K562 (cell line): ENCODE measurements around the gene NPAS2. TPM values are rescaled to one million over a fixed set of nuclear protein-coding genes. Genes with fewer than 3 reads are reported as not detected.

Experiments used
- ATAC-seq: fragments of 200-7000 bp; cut with Tn5 transposase; 3 replicates; pipeline ENCODE4 v1.9.1; 2020; ENCODE audit warnings: moderate library complexity
- BruUV-seq: library from RNA; stranded (reverse); fragments of 400-500 nt; replicated peaks from 2 replicates; lab custom pipeline; 2021; lab: Mats Ljungman, UMichigan
- CTCF ChIA-PET: fragments of 300-600 bp; formaldehyde crosslinking; extraction: SDS; loops from one replicate; lab custom pipeline; 2021; ENCODE audit warnings: low intra/inter-chr PET ratio; lab: Yijun Ruan, JAX
- POLR2A ChIA-PET: fragments of 300-600, 350-650 bp; sonication (Branson Sonifier 250); formaldehyde crosslinking; extraction: SDS; loops from one replicate; lab custom pipeline; 2021; ENCODE audit warnings: antibody characterized with exemption, inconsistent platforms; lab: Yijun Ruan, JAX
- DNase-seq, 4 experiments: peaks; one replicate each; pipeline versions ENCODE4 v3.0.0 to v3.0.0-alpha.2; 2011 to 2018; ENCODE audit warnings: low spot score in 3 of 4, mixed read lengths in 3 of 4; ENCODE audit errors: extremely low read depth in 1 of 4
- FAIRE-seq: peaks from 2 replicates; lab custom pipeline; 2011; peaks lifted over from hg19 to GRCh38; lab: Jason Lieb, UNC
- H2AFZ ChIP-seq: 2 replicates; pipeline ENCODE4 v1.6.0; 2011; ENCODE audit warnings: low read depth, low read length, control low read depth, inconsistent platforms
- H3K27ac ChIP-seq: fragments of 200-600 bp; 3 replicates; pipeline ENCODE4 v1.8.0; 2011; ENCODE audit warnings: low read depth, mild to moderate bottlenecking, control low read depth, inconsistent platforms, low read length, moderate library complexity, mixed read lengths; ENCODE audit errors: extremely low read depth
- H3K27me3 ChIP-seq, 2 experiments: fragments of 300-600 bp in 1 of 2; 2 replicates in 1 of 2; 3 replicates in 1 of 2; pipeline versions ENCODE4 v1.6.0 to v1.8.0; 2011; ENCODE audit warnings: inconsistent platforms in 2 of 2, low read length in 2 of 2, mild to moderate bottlenecking in 1 of 2, mixed read lengths in 1 of 2, moderate library complexity in 1 of 2; ENCODE audit not compliant: control insufficient read depth in 2 of 2, insufficient read depth in 2 of 2
- H3K36me3 ChIP-seq: fragments of 300-600 bp; 3 replicates; pipeline ENCODE4 v1.8.0; 2011; ENCODE audit warnings: mild to moderate bottlenecking, low read length, inconsistent platforms; ENCODE audit not compliant: control insufficient read depth, insufficient read depth
- H3K4me1 ChIP-seq, 2 experiments: fragments of 200-600 bp in 1 of 2; replicated peaks in 1 of 2; 2 replicates in 1 of 2; 3 replicates in 1 of 2; pipeline versions ENCODE4 v1.5.1 to v1.8.0; 2011; ENCODE audit warnings: inconsistent platforms in 2 of 2, low read length in 2 of 2, mild to moderate bottlenecking in 1 of 2, mixed read lengths in 1 of 2, moderate library complexity in 1 of 2; ENCODE audit not compliant: control insufficient read depth in 2 of 2, insufficient read depth in 2 of 2
- H3K4me2 ChIP-seq: 2 replicates; pipeline ENCODE4 v1.6.1; 2011; ENCODE audit warnings: low read length, control low read depth, inconsistent platforms, mixed read lengths; ENCODE audit not compliant: insufficient read depth
- H3K4me3 ChIP-seq: fragments of 200-600 bp; sonication (generic), shearing (Covaris generic); 2 replicates; pipeline ENCODE4 v1.5.1; 2016; ENCODE audit warnings: control low read depth, inconsistent platforms
- H3K79me2 ChIP-seq: fragments of 200-600 bp; 3 replicates; pipeline ENCODE4 v1.8.0; 2011; ENCODE audit warnings: low read length, inconsistent platforms; ENCODE audit not compliant: control insufficient read depth, insufficient read depth
- H3K9ac ChIP-seq, 2 experiments: 2 replicates each; pipeline versions ENCODE4 v1.6.0 to v1.6.1; 2011; ENCODE audit warnings: low read depth in 2 of 2, low read length in 2 of 2, control low read depth in 1 of 2, inconsistent platforms in 1 of 2, mild to moderate bottlenecking in 1 of 2, mixed read lengths in 1 of 2; ENCODE audit not compliant: insufficient read depth in 1 of 2
- H3K9me1 ChIP-seq: one replicate; pipeline ENCODE4 v1.6.0; 2011; ENCODE audit warnings: inconsistent platforms, mild to moderate bottlenecking, low read length, moderate library complexity; ENCODE audit not compliant: control insufficient read depth, insufficient read depth
- H3K9me3 ChIP-seq: replicated peaks from 2 replicates; pipeline ENCODE4 v1.5.1; 2011; ENCODE audit warnings: low read depth, low read length, inconsistent platforms; ENCODE audit not compliant: control insufficient read depth, insufficient read depth
- H4K20me1 ChIP-seq: replicated peaks from 2 replicates; pipeline ENCODE4 v1.6.1; 2011; ENCODE audit warnings: low read length, inconsistent platforms, mixed read lengths; ENCODE audit not compliant: control insufficient read depth, insufficient read depth
- ARNT ChIP-seq, 2 experiments: fragments of 450-650 bp; IDR thresholded peaks; 2 replicates each; pipeline ENCODE4 v1.6.1; 2016; ENCODE audit warnings: mild to moderate bottlenecking in 1 of 2
- DACH1 ChIP-seq: fragments of 450-650 bp; IDR thresholded peaks from 2 replicates; pipeline ENCODE4 v1.6.1; 2018; ENCODE audit not compliant: partially characterized antibody
- DPF2 ChIP-seq: fragments of 450-650 bp; IDR thresholded peaks from 2 replicates; pipeline ENCODE4 v1.6.1; 2016
- HMG20B ChIP-seq: fragments of 250-450 bp; sonication (Bioruptor Pico); IDR thresholded peaks from 2 replicates; pipeline ENCODE4 v1.5.0; 2021; ENCODE audit warnings: mild to moderate bottlenecking
- KLF13 ChIP-seq: fragments of 450-650 bp; IDR thresholded peaks from 2 replicates; pipeline ENCODE4 v1.6.1; 2016; ENCODE audit warnings: missing genetic modification characterization, low read depth, mild to moderate bottlenecking, missing compliant biosample characterization, moderate library complexity, borderline replicate concordance
- LEF1 ChIP-seq: fragments of 450-650 bp; IDR thresholded peaks from 2 replicates; pipeline ENCODE4 v1.6.1; 2016; ENCODE audit warnings: mild to moderate bottlenecking
- NR2C2 ChIP-seq, 2 experiments: fragments of 200-800 bp in 1 of 2; sonication (Bioruptor generic) in 1 of 2; sonication (generic) in 1 of 2; formaldehyde crosslinking in 1 of 2; IDR thresholded peaks; 2 replicates each; pipeline versions ENCODE4 v1.6.1 to v1.8.0; 2016 to 2022; ENCODE audit warnings: mild to moderate bottlenecking in 1 of 2, missing compliant biosample characterization in 1 of 2, missing genetic modification characterization in 1 of 2, missing genetic modification reagents in 1 of 2
- PHF21A ChIP-seq: fragments of 450-650 bp; IDR thresholded peaks from 2 replicates; pipeline ENCODE4 v1.6.1; 2017; ENCODE audit warnings: low read depth, borderline replicate concordance
- RBM39 ChIP-seq: fragments of 200-400 bp; formaldehyde crosslinking; optimal IDR thresholded peaks from 2 replicates; pipeline ENCODE3; 2018; ENCODE audit warnings: low read depth, low read length
- SMAD3 ChIP-seq: fragments of 450-650 bp; formaldehyde crosslinking; conservative IDR thresholded peaks from 2 replicates; pipeline ENCODE4 v1.4.0; 2020; ENCODE audit warnings: mild to moderate bottlenecking
- SRSF1 ChIP-seq: fragments of 200-400 bp; formaldehyde crosslinking; IDR thresholded peaks from 2 replicates; pipeline ENCODE4 v1.6.1; 2017; ENCODE audit warnings: mild to moderate bottlenecking, low read depth, low read length, moderate library complexity
- YY1 ChIP-seq, 3 experiments: IDR thresholded peaks; 2 replicates each; pipeline ENCODE4 v1.6.1; 2011; ENCODE audit warnings: low read length in 2 of 3, mild to moderate bottlenecking in 2 of 3, moderate library complexity in 2 of 3, borderline replicate concordance in 1 of 3, control low read depth in 1 of 3, low read depth in 1 of 3; ENCODE audit not compliant: insufficient read depth in 3 of 3, insufficient replicate concordance in 2 of 3, control insufficient read depth in 1 of 3, insufficient read length in 1 of 3; ENCODE audit errors: extremely low read depth in 1 of 3
- ZBTB33 ChIP-seq: sonication (generic); formaldehyde crosslinking; IDR thresholded peaks from 2 replicates; pipeline ENCODE4 v1.8.1; 2023; ENCODE audit warnings: mild to moderate bottlenecking, missing genetic modification reagents
- ZNF274 ChIP-seq: IDR thresholded peaks from 2 replicates; pipeline ENCODE4 v1.6.1; 2011; ENCODE audit warnings: low read depth, mild to moderate bottlenecking, low read length, moderate library complexity, borderline replicate concordance
- ZNF695 ChIP-seq: fragments of 450-650 bp; formaldehyde crosslinking; IDR thresholded peaks from 2 replicates; pipeline ENCODE4 v1.4.0; 2020; ENCODE audit warnings: mild to moderate bottlenecking, moderate library complexity
- WGBS: fragments of 100-300 bp; shearing (Covaris generic); methylation state at CpG from one replicate; pipeline ENCODE4 v1.1.6; 2016; ENCODE audit warnings: low coverage, mixed read lengths; ENCODE audit not compliant: insufficient coverage; ENCODE audit errors: missing lambda C conversion rate; 5-methylcytosine and 5-hydroxymethylcytosine counted together
- in situ Hi-C: fragments of 300-500 bp; cut with MboI; formaldehyde crosslinking; loops from 4 replicates; pipeline ENCODE4 v1.15.0; 2018; ENCODE audit warnings: inconsistent platforms, mixed read lengths
- intact Hi-C: fragments of 100-400 bp; cut with micrococcal nuclease; formaldehyde crosslinking; loops from 2 replicates; pipeline ENCODE4 v1.14.2; 2022
- polyA plus RNA-seq, 8 experiments: library from polyadenylated mRNA; depleted of rRNA in 4 of 8; stranded (reverse) in 5 of 8; unstranded in 3 of 8; fragments of >200 nt; fragmentation: Nextera tagmentation in 2 of 8; fragmentation: Illumina TruSeq in 1 of 8; extraction: Ambion mirVana in 2 of 8; extraction: Trizol in 1 of 8; gene quantifications; 2 replicates each; pipeline versions ENCODE4 v1.2.1 to v1.2.3, GENCODE V29; 2011 to 2014; ENCODE audit warnings: inconsistent platforms in 1 of 8, missing spikeins in 1 of 8
- total RNA-seq, 7 experiments: library from RNA; depleted of rRNA in 6 of 7; stranded (reverse); fragments of >200 nt in 6 of 7; fragmentation: Illumina TruSeq in 2 of 7; extraction: Trizol in 2 of 7; gene quantifications; 2 replicates each; pipeline versions ENCODE4 v1.2.1 to v1.2.3, GENCODE V29; 2011 to 2021; ENCODE audit warnings: low replicate concordance in 1 of 7

The NPAS2 gene
- total and polyA plus RNA-seq, 9 of the 15 experiments (the other 6 are each of a cell fraction or from before 2014, with no cell fraction given) = 0.06 to 0.29 (median 0.07) TPM; not detected in 5

- no peak overlapping the region for H3K27ac ChIP-seq
- no peak for FAIRE-seq
- TF ChIP-seq PHF21A = no peak
- TF ChIP-seq DACH1 = peak; percentile 19
- TF ChIP-seq NR2C2 (CRISPR knock-in tag; IDR thresholded peaks at IDR 0.05) = no peak
- peak; percentile 45; the same call in 1 of the 2 replicates for TF ChIP-seq NR2C2 (tag; IDR thresholded peaks at IDR 0.05)
- TF ChIP-seq KLF13 (tag) = no peak; the same call in 1 of the 2 replicates
- no peak for TF ChIP-seq ZNF695 (CRISPR knock-in tag)
- no peak for TF ChIP-seq SMAD3 (CRISPR knock-in tag)
- TF ChIP-seq YY1 (IDR thresholded peaks at IDR 0.05; ENCODE audit: borderline replicate concordance in 1 of 3, control insufficient read depth in 1 of 3, extremely low read depth in 1 of 3, insufficient read depth in 3 of 3, insufficient read length in 1 of 3, insufficient replicate concordance in 2 of 3, low read depth in 1 of 3, low read length in 2 of 3) = no peak
- TF ChIP-seq HMG20B = no peak
- TF ChIP-seq SRSF1 = no peak
- TF ChIP-seq ZBTB33 = 0 out of 2 replicates have a peak, but pooled peaks have one; percentile 42
- TF ChIP-seq ARNT (IDR thresholded peaks at IDR 0.05) = no peak; a peak in 1 of 4 replicates
- TF ChIP-seq RBM39 = no peak
- TF ChIP-seq LEF1 = no peak
- TF ChIP-seq ZNF274 = no peak
- peak; percentile 37; the same call in 1 of the 2 replicates for TF ChIP-seq DPF2
Observed at GRCh38 chr2:101038455-101039255, 218.7 kb downstream of the NPAS2 start.

More at GRCh38 chr2:101038455-101039255, 218.7 kb downstream of the NPAS2 start:
- H3K4me3 ChIP-seq = no peak overlapping the region
- H3K36me3 ChIP-seq = no peaks in the 10 kb centered on the region
- H3K79me2 ChIP-seq = no peaks in the 10 kb centered on the region
- intact Hi-C loops (loop anchor here (2.0 to 10.0 kb wide), 2 partner anchors 166 to 366 kb away; no protein-coding TSS in a partner anchor), in situ Hi-C loops (loop anchor here (10.0 kb wide), 1 partner anchor 296 kb away; no protein-coding TSS in a partner anchor)
- no peaks in the 10 kb centered on the region for H3K9me1 ChIP-seq
- peak; percentile 84 for ATAC-seq
- H3K4me2 ChIP-seq = peak overlapping the region; percentile 55
- CTCF ChIA-PET = interaction anchor here (0.6 kb wide), 2 partner anchors 121 to 178 kb away, joined by 3 read pairs; no protein-coding TSS in a partner anchor
- peak; percentile 24 to 45 (median 32) for DNase-seq
- no TSS peak for BruUV-seq
- no peaks in the 10 kb centered on the region for H3K9me3 ChIP-seq
- H3K4me1 ChIP-seq = peaks cover 5% of the 10 kb centered on the region in 2 experiments; a peak in 3 of 5 replicates
- no peaks in the 10 kb centered on the region for H4K20me1 ChIP-seq
- H3K9ac ChIP-seq = 0 out of 4 replicates have a peak overlapping the region, but pooled peaks of 1 of the 2 experiments have one; percentile 9
- peaks cover 12 to 40% of the 10 kb centered on the region in 2 experiments; a peak in 4 of 5 replicates for H3K27me3 ChIP-seq
- POLR2A ChIA-PET = interaction anchor here (1.0 to 1.4 kb wide), 3 partner anchors 11 to 37 kb away, joined by 3 to 4 read pairs (median 3); partner anchors contain the start of gene RPL31
- H2AFZ ChIP-seq = peak overlapping the region; percentile 44
- 41% methylated on average over 21 of the region's 21 CpGs for WGBS
